Ovary (tissue), 3 donors: ENCODE results near the gene RNF11.

Experiments
- CTCF ChIP-seq, 3 donors: fragments of 450-650 bp in 2 of 3; fragments of 200-600 bp in 1 of 3; IDR thresholded peaks; one replicate each; pipeline versions ENCODE4 v1.5.1 to v1.8.0; 2016 to 2022; ENCODE audit warnings: antibody characterized with exemption in 3 of 3, mild to moderate bottlenecking in 1 of 3
- EP300 ChIP-seq: sonication (generic); formaldehyde crosslinking; IDR thresholded peaks from one replicate; pipeline ENCODE4 v1.6.1; 2017; ENCODE audit warnings: antibody characterized with exemption
- POLR2A ChIP-seq: fragments of 450-650 bp; IDR thresholded peaks from one replicate; pipeline ENCODE4 v1.6.1; 2017; ENCODE audit warnings: antibody characterized with exemption, mild to moderate bottlenecking, moderate library complexity
- donor health status: DM: no; HTN: no; CAD: no.

DNA sequence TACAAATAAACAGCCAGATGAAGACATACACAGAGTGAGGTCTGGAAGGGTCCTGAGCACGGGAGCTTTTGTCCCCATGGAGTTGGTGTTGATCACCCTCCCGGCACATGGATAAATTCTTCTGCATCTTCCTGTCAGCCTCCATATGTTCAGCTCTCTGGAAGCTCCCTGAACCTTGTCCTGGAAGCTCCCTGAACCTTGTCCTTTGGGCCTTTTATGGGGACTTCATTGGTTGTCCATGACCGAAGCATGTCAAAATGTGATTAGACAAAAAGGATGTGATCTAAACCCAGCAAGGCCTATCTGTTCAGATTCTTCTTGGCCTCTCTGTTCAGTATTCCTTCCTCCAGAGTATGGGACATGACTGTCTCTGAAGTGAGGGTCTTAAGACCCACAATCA, 25.4 kb upstream of the RNF11 start:
- no peak for TF ChIP-seq CTCF (IDR thresholded peaks at IDR 0.05)
- TF ChIP-seq POLR2A: no peak
- no peak for TF ChIP-seq EP300
